Articular chondrocyte of knee joint (primary cell): ENCODE data around the gene PSMA8. TPM values are rescaled to one million over a fixed set of nuclear protein-coding genes. Genes with fewer than 3 reads are reported as not detected.

Experiments
- total RNA-seq: library from RNA; depleted of rRNA; stranded (reverse); fragments of >200 nt; gene quantifications from 2 replicates; pipeline ENCODE4 v1.2.3, GENCODE V29; 2012

The PSMA8 gene
- not detected in 2 replicates for total RNA-seq

DNA sequence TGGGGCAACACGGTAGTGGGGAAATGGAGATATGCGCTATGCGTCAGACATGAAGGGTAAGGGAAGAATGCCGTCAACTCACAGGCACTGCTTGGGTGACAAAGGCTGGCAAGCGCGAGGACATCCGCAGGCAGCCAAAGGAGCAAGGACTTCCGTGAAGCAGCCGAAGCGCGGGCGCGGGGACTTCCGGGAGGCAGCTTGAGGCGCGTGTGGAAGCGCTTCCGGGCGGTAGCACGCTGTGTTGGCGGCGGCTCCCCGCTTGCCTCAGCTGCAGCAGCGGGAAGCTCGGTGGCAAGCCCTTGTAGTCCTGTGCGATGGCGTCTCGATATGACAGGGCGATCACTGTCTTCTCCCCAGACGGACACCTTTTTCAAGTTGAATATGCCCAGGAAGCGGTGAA is at the start of gene PSMA8:
PSMA8 (plus strand) TSS at position 218 of the 400 bp plus-strand sequence; CDS start at position 315, 97 bp downstream.

DNA sequence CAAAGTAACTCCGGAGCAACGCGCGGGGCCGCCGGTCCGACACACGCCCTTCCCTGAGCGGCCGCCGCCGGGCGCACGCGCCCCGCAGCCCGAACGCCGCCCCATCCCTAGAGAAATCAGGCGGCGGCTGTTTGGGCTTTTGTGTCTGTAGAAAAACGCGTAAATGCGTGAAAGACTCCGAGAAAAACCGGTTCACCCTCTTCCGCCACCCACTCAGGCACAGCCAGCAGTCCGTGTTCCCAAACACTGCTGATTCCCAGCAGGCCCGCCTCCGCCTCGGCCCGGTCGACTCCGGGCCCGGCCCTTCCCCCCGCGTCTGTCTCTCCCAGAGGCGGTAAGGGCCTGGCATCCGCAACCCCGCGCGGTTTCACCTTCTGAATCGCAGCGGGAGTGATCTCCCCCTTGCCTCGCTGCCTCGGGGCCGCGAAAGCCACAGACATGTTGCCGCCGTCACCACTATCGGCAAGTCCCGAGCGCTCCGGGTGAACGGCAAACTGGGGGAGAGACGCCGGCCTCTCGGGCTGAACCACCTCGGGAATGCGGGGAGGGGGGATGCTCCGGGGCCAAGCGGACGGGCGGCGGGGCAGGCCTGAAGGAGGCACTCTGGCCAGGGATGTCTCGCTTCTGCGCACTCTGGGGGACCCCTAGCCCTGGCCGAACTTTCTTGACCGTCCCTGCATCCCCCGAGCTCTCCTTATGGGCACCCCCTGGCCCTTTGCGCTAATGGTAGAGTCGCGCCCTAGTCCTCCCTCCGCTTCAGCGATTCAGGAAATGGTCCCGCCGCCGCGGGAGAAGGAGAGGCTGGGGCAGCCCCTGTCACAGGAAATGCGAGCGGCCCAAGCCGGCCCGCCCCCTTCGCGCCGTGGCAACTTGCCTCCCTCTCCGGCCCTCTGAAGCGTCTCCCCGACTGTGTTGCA is 43.3 kb upstream of the PSMA8 start, which contains the start of gene SS18:
SS18 (minus strand) TSS at position 484 of the 917 bp plus-strand sequence; CDS start at position 440, 44 bp downstream.

DNA sequence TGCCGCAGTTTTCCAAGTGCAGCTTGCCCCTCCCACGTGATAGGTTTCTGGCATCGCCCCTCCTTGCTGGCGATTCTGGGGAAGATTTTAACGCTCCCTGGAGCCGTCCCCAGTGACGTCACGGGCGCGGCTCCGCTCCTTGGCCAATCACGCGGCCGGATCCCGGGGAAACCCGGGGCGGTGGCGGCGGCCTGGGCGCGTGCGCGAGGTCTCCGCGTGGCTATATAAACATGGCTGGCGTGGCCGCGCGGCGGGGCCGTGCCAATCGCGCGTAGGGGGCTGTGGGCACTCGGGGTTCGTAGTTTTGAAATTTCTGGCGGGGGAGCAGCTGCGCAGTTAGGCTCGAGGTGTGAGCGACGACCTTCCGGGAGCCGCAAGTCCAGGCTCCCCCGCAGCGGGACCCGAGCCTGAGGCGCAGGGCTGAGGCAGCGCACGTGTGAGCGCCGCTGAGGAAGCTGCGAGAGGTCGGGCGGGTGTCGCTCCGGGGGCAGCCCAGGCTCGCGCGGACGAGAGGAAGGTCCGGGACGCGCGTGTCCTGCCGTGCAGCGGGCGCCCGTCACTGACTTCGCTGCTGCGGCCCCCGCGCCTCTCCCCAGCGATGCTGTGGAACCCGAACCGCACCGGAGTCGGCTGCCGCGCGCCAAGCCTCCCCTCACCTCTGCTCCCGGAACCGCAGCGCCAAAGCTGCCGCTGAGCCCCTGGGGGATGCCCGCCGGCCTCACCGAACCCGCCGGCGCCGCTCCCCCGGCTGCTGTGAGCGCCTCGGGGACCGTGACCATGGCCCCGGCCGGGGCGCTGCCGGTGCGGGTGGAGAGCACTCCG is 92.8 kb downstream of the PSMA8 start, which contains the start of gene TAF4B:
TAF4B (plus strand) TSS at position 217 of the 822 bp plus-strand sequence; CDS start at position 706, 489 bp downstream.

Other genes starting within 250 kb of the PSMA8 start
- gene SS18, start 43.3 kb upstream of the PSMA8 start, total RNA-seq, result 110 and 124 TPM in 2 replicates
- gene TAF4B, start 92.6 kb downstream of the PSMA8 start, total RNA-seq, result 4.6 and 5.0 TPM in 2 replicates